IMR-90 (cell line): ENCODE data around the gene CHD6. TPM values are rescaled to one million over a fixed set of nuclear protein-coding genes. Genes with fewer than 3 reads are reported as not detected.

Source experiments
- ATAC-seq: fragments of 200-7000 bp; cut with Tn5 transposase; 2 replicates; pipeline ENCODE4 v1.9.1; 2020; ENCODE audit warnings: low read depth, mild to moderate bottlenecking, moderate library complexity
- BruUV-seq: library from RNA; stranded (reverse); fragments of 400-500 nt; replicated peaks from 2 replicates; lab custom pipeline; 2021; lab: Mats Ljungman, UMichigan
- CTCF ChIA-PET: fragments of 300-600 bp; formaldehyde crosslinking; extraction: SDS; loops from one replicate; lab custom pipeline; 2021; ENCODE audit warnings: antibody characterized with exemption; lab: Yijun Ruan, JAX
- POLR2A ChIA-PET: fragments of 300-600 bp; sonication (Branson Sonifier 250); formaldehyde crosslinking; loops from one replicate; lab custom pipeline; 2022; ENCODE audit warnings: antibody characterized with exemption; ENCODE audit not compliant: unreplicated experiment; lab: Charles Lee
- DNase-seq: peaks from one replicate; pipeline ENCODE4 v3.0.0; 2013
- H2AFZ ChIP-seq: replicated peaks from 2 replicates; pipeline ENCODE3; 2013; ENCODE audit warnings: low read length, mild to moderate bottlenecking; ENCODE audit not compliant: poor library complexity
- H2AK5ac ChIP-seq: 2 replicates; pipeline ENCODE4 v1.6.1; 2013; ENCODE audit warnings: low read depth, low read length, inconsistent platforms
- H2AK9ac ChIP-seq: replicated peaks from 2 replicates; pipeline ENCODE3; 2013; ENCODE audit warnings: mild to moderate bottlenecking, low read depth, low read length, moderate library complexity; ENCODE audit not compliant: poor library complexity
- H2BK120ac ChIP-seq: 2 replicates; pipeline ENCODE4 v1.6.1; 2013; ENCODE audit warnings: low read depth, low read length, inconsistent platforms
- H2BK15ac ChIP-seq: 3 replicates; pipeline ENCODE4 v1.6.1; 2013; ENCODE audit warnings: low read depth, low read length, inconsistent platforms
- H2BK20ac ChIP-seq: 2 replicates; pipeline ENCODE4 v1.6.1; 2013; ENCODE audit warnings: low read depth, mild to moderate bottlenecking, inconsistent platforms, low read length, moderate library complexity
- H2BK5ac ChIP-seq: 2 replicates; pipeline ENCODE4 v1.6.1; 2013; ENCODE audit warnings: mild to moderate bottlenecking, low read depth, low read length, inconsistent platforms; ENCODE audit not compliant: poor library complexity, severe bottlenecking
- H3K14ac ChIP-seq: replicated peaks from 2 replicates; pipeline ENCODE4 v1.6.1; 2013; ENCODE audit warnings: low read depth, low read length, inconsistent platforms
- H3K18ac ChIP-seq: 2 replicates; pipeline ENCODE4 v1.6.1; 2013; ENCODE audit warnings: low read depth, low read length, control low read depth
- H3K23ac ChIP-seq: 2 replicates; pipeline ENCODE4 v1.6.1; 2013; ENCODE audit warnings: low read depth, low read length, inconsistent platforms
- H3K27ac ChIP-seq: 2 replicates; pipeline ENCODE4 v1.5.1; 2013; ENCODE audit warnings: mild to moderate bottlenecking, control low read depth, low read length; ENCODE audit not compliant: insufficient read depth
- H3K27me3 ChIP-seq: 2 replicates; pipeline ENCODE4 v1.6.1; 2013; ENCODE audit warnings: low read length; ENCODE audit not compliant: control insufficient read depth, insufficient read depth
- H3K36me3 ChIP-seq: 2 replicates; pipeline ENCODE4 v1.6.1; 2013; ENCODE audit warnings: low read length, mixed read lengths; ENCODE audit not compliant: control insufficient read depth, insufficient read depth
- H3K4ac ChIP-seq: 2 replicates; pipeline ENCODE4 v1.6.1; 2013; ENCODE audit warnings: low read depth, low read length, inconsistent platforms
- H3K4me1 ChIP-seq: 2 replicates; pipeline ENCODE4 v1.6.1; 2013; ENCODE audit warnings: low read length, mixed read lengths; ENCODE audit not compliant: control insufficient read depth, insufficient read depth
- H3K4me2 ChIP-seq: 2 replicates; pipeline ENCODE4 v1.6.1; 2013; ENCODE audit warnings: low read depth, mild to moderate bottlenecking, control low read depth, low read length, moderate library complexity
- H3K4me3 ChIP-seq: 2 replicates; pipeline ENCODE4 v1.5.1; 2013; ENCODE audit warnings: low read depth, mild to moderate bottlenecking, control low read depth, low read length, moderate library complexity; ENCODE audit not compliant: insufficient read depth
- H3K56ac ChIP-seq: 2 replicates; pipeline ENCODE4 v1.6.1; 2013; ENCODE audit warnings: low read length, inconsistent platforms; ENCODE audit not compliant: insufficient read depth; ENCODE audit errors: extremely low read depth
- H3K79me1 ChIP-seq, 2 experiments: 2 replicates each; pipeline ENCODE4 v1.6.1; 2013; ENCODE audit warnings: low read length in 2 of 2, inconsistent platforms in 1 of 2, low read depth in 1 of 2
- H3K9ac ChIP-seq: 2 replicates; pipeline ENCODE4 v1.6.1; 2013; ENCODE audit warnings: low read depth, low read length, control low read depth
- H3K9me1 ChIP-seq: 2 replicates; pipeline ENCODE4 v1.6.1; 2013; ENCODE audit warnings: low read length, inconsistent platforms; ENCODE audit not compliant: insufficient read depth
- H3K9me3 ChIP-seq: 2 replicates; pipeline ENCODE4 v1.6.1; 2013; ENCODE audit warnings: low read length; ENCODE audit not compliant: control insufficient read depth, insufficient read depth
- H4K20me1 ChIP-seq: 2 replicates; pipeline ENCODE4 v1.6.1; 2013; ENCODE audit warnings: low read length, inconsistent platforms; ENCODE audit not compliant: insufficient read depth
- H4K5ac ChIP-seq: 2 replicates; pipeline ENCODE4 v1.6.1; 2013; ENCODE audit warnings: mild to moderate bottlenecking, low read depth, low read length, control low read depth
- H4K8ac ChIP-seq, 2 experiments: 2 replicates each; pipeline ENCODE4 v1.6.1; 2013; ENCODE audit warnings: low read depth in 2 of 2, low read length in 2 of 2, control low read depth in 1 of 2, inconsistent platforms in 1 of 2
- H4K91ac ChIP-seq: 2 replicates; pipeline ENCODE4 v1.6.1; 2013; ENCODE audit warnings: low read depth, low read length, inconsistent platforms; ENCODE audit not compliant: insufficient read depth
- CHD1 ChIP-seq: IDR thresholded peaks from 2 replicates; pipeline ENCODE4 v1.6.1; 2012; ENCODE audit warnings: low read depth, low read length, improper control_type of control experiment
- RFX5 ChIP-seq: IDR thresholded peaks from 2 replicates; pipeline ENCODE4 v1.8.0; 2012; ENCODE audit warnings: low read depth, mild to moderate bottlenecking, low read length, moderate library complexity
- WGBS, 2 experiments: methylation state at CpG; one replicate each; pipeline versions ENCODE4 v1.1.5 to v1.1.7; 2013; ENCODE audit warnings: missing lambda C conversion rate in 2 of 2; ENCODE audit not compliant: insufficient read length in 1 of 2; ENCODE audit errors: extremely low coverage in 2 of 2; 5-methylcytosine and 5-hydroxymethylcytosine counted together
- dilution Hi-C: fragments of 300-500 bp; cut with HindIII; formaldehyde crosslinking; loops from one replicate; pipeline ENCODE4 v1.14.3; 2018; ENCODE audit warnings: low sequenced_read_pairs; ENCODE audit not compliant: unreplicated experiment
- in situ Hi-C: fragments of 300-500 bp; cut with MboI; formaldehyde crosslinking; loops from 3 replicates; pipeline ENCODE4 v1.14.3; 2019; ENCODE audit warnings: low sequenced_read_pairs, inconsistent platforms, mixed read lengths
- intact Hi-C: fragments of 100-400 bp; cut with micrococcal nuclease; formaldehyde crosslinking; loops from 2 replicates; pipeline ENCODE4 v1.10.0; 2022
- polyA plus RNA-seq, 3 experiments: library from polyadenylated mRNA; depleted of rRNA; stranded (reverse); fragments of >200 nt; gene quantifications; 2 replicates each; pipeline ENCODE4 v1.2.3, GENCODE V29; 2012; ENCODE audit warnings: low replicate concordance in 1 of 3
- total RNA-seq: library from RNA; depleted of rRNA; stranded (reverse); fragments of >200 nt; gene quantifications from 2 replicates; pipeline ENCODE4 v1.2.3, GENCODE V29; 2012

CHD6 gene
- total and polyA plus RNA-seq, 2 of the 4 experiments (the other 2 are of a cell fraction), result 8.8 to 26.7 TPM

DNA sequence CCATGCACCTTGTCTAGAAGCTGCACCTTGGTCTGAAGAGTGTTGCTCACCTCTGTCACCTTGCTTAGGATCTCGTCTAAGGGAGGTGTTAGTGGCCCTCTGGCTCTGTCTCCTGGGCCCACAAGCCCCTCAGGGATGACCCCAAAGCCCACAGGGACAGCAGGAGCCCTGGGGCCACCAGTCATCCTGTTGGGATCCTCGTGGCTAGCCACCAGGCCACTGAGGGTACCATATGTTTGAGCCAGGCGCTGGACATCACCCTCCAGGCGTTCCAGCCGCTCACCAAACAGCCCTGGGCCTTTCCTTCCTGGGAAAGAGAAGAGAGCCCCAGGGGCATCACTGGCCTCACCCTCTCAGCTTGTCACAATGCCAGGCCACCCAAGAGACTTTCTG is 255.4 kb downstream of the CHD6 start:
- no peak overlapping the region for H2AFZ ChIP-seq
- H2BK15ac ChIP-seq, result no peak overlapping the region
- H3K27me3 ChIP-seq, result peaks cover 40% of the 10 kb centered on the region
- no peak overlapping the region for H2BK120ac ChIP-seq
- in situ Hi-C loops (no loop called here), intact Hi-C loops (no loop called here), dilution Hi-C loops (no loop called here)
- ATAC-seq (no peak), DNase-seq (no peak)
- H4K5ac ChIP-seq, result no peak overlapping the region
- no peak overlapping the region for H4K91ac ChIP-seq
- H2BK5ac ChIP-seq, result no peak overlapping the region
- no peak overlapping the region for H3K23ac ChIP-seq
- no peaks in the 10 kb centered on the region for H3K9me3 ChIP-seq
- H2AK5ac ChIP-seq, result no peak overlapping the region
- no peak for TF ChIP-seq CHD1
- no peak for TF ChIP-seq RFX5
- H4K8ac ChIP-seq, result no peak overlapping the region
- ChIA-PET POLR2A (no interaction called here), CTCF (no interaction called here)
- H3K18ac ChIP-seq, result no peak overlapping the region
- no TSS peak for BruUV-seq
- H3K79me1 ChIP-seq, result no peaks in the 10 kb centered on the region
- H2AK9ac ChIP-seq, result no peak overlapping the region
- peaks cover 4% of the 10 kb centered on the region; the same call in 1 of the 2 replicates for H4K20me1 ChIP-seq
- H2BK20ac ChIP-seq, result no peak overlapping the region
- H3K4me3 ChIP-seq, result no peak overlapping the region
- no peaks in the 10 kb centered on the region for H3K9me1 ChIP-seq
- no peaks in the 10 kb centered on the region for H3K36me3 ChIP-seq
- H3K4me1 ChIP-seq, result no peaks in the 10 kb centered on the region
- no peak overlapping the region for H3K4me2 ChIP-seq
- no CpG with 5 or more reads among the region's 5 CpGs for WGBS, 2 experiments
- H3K4ac ChIP-seq, result no peak overlapping the region
- no peak overlapping the region for H3K14ac ChIP-seq
- no peak overlapping the region for H3K9ac ChIP-seq
- H3K27ac ChIP-seq, result no peak overlapping the region
- H3K56ac ChIP-seq, result no peak overlapping the region
